Fibroblast of pulmonary artery (primary cell): ENCODE data around the gene LGI1.

Experiments used
- DNase-seq: peaks from one replicate; pipeline ENCODE4 v3.0.0-alpha.2; 2010; ENCODE audit warnings: low read depth
- H3K4me3 ChIP-seq: replicated peaks from 2 replicates; pipeline ENCODE4 v1.5.1; 2011; ENCODE audit warnings: low read depth, mild to moderate bottlenecking, control low read depth, low read length, moderate library complexity
- TF ChIP-seq, protein P1 (sequence below): IDR thresholded peaks from 2 replicates; pipeline ENCODE4 v1.5.1; 2011; ENCODE audit warnings: mild to moderate bottlenecking, control low read depth, low read length, inconsistent platforms; ENCODE audit errors: missing control alignments

LGI1 gene

DNA sequence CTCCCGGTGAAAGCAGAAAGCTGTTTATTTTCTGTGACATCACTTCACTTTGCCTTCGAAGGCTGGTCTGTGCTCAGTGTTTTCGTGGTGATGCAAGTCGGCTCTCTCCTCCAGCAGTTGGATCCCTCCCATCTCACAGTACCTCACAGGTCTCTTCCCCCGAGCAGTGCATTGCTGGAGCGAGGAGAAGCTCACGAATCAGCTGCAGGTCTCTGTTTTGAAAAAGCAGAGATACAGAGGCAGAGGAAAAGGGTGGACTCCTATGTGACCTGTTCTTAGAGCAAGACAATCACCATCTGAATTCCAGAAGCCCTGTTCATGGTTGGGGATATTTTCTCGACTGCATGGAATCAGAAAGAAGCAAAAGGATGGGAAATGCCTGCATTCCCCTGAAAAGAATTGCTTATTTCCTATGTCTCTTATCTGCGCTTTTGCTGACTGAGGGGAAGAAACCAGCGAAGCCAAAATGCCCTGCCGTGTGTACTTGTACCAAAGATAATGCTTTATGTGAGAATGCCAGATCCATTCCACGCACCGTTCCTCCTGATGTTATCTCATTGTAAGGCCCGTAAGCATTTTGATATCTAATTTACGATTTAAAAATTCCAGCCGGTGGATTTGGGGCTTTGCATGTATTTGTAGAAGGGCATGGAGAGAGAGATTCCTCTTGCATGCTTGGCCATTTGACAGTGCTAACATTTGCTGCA, at the start of gene LGI1:
LGI1 (plus strand) TSS at position 136 of the 707 bp plus-strand sequence; CDS start at position 345, 209 bp downstream.
- no peak within 1 kb of the TSS for H3K4me3 ChIP-seq
- TF ChIP-seq, protein P1, sequence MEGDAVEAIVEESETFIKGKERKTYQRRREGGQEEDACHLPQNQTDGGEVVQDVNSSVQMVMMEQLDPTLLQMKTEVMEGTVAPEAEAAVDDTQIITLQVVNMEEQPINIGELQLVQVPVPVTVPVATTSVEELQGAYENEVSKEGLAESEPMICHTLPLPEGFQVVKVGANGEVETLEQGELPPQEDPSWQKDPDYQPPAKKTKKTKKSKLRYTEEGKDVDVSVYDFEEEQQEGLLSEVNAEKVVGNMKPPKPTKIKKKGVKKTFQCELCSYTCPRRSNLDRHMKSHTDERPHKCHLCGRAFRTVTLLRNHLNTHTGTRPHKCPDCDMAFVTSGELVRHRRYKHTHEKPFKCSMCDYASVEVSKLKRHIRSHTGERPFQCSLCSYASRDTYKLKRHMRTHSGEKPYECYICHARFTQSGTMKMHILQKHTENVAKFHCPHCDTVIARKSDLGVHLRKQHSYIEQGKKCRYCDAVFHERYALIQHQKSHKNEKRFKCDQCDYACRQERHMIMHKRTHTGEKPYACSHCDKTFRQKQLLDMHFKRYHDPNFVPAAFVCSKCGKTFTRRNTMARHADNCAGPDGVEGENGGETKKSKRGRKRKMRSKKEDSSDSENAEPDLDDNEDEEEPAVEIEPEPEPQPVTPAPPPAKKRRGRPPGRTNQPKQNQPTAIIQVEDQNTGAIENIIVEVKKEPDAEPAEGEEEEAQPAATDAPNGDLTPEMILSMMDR: no peak
- peak; percentile 22 for DNase-seq

GRCh38 chr10:93710333-93710909, 47.3 kb upstream of the LGI1 start:
- TF ChIP-seq, protein P1: no peak
- DNase-seq: no peak
- H3K4me3 ChIP-seq: no peak overlapping the region

DNA sequence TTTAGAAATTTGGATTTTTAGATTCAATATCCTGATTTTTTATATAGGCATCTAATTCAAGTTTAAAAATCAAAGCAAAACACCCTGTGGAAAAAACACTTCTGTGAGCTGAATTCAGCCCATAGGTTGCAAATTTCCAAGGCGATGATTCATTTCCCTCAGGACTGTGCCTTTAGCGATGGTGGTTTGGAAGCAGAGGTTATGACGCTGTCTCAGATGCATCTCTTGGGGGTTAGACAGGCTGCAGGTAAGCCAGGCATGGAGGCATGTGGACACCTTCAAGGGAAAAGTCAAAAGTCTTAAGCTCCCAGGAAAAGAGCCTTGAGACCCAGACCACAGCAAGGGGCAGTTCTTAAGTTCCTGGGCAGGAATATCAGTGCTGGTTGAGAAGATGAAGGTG, 45.8 kb upstream of the LGI1 start:
- peak; percentile 4 for DNase-seq
- TF ChIP-seq, protein P1: no peak
- H3K4me3 ChIP-seq: no peak overlapping the region

GRCh38 chr10:93712593-93712992, 45.1 kb upstream of the LGI1 start:
- DNase-seq: no peak
- TF ChIP-seq, protein P1: no peak
- no peak overlapping the region for H3K4me3 ChIP-seq

- no peak for DNase-seq
- H3K4me3 ChIP-seq: no peak overlapping the region
- TF ChIP-seq, protein P1: no peak
These were observed 42.4 kb upstream of the LGI1 start for GRCh38 chr10:93715345-93715744.

GRCh38 chr10:93716766-93717165, 41.0 kb upstream of the LGI1 start:
- no peak overlapping the region for H3K4me3 ChIP-seq
- no peak for DNase-seq
- TF ChIP-seq, protein P1: no peak
